HFF-Myc (cell line): ENCODE data around the gene CST9.

Experiments
- DNase-seq: peaks from one replicate; pipeline ENCODE4 v3.0.0-alpha.2; 2011; ENCODE audit warnings: low read depth; ENCODE audit errors: extremely low read depth
- H3K4me3 ChIP-seq: replicated peaks from 2 replicates; pipeline ENCODE4 v1.5.1; 2011; ENCODE audit warnings: low read depth, mild to moderate bottlenecking, control low read depth, low read length
- TF ChIP-seq, protein P1 (sequence below): IDR thresholded peaks from 2 replicates; pipeline ENCODE4 v1.5.1; 2012; ENCODE audit warnings: mild to moderate bottlenecking, low read depth, low read length, control low read depth; ENCODE audit errors: missing control alignments

CST9 gene

DNA sequence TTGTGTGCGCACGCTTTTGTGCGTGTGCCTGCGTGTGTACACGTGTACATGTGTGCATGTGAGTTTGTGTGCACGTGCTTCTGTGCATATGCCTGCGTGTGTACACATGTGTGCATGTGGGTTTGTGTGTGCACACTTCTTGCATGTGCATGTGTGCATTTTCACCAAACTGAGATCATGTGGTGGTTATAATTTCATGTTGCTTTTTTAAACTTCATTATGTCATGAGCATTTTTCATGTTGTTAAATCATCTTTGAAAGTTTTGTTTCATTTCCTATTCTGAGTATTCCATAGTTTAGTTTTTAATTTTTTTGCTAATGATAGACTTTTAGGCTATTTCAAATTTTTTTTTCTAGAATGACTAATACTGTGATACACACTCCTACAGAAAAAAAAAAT, 38.4 kb upstream of the CST9 start:
- H3K4me3 ChIP-seq, result no peak overlapping the region
- no peak for DNase-seq
- TF ChIP-seq, protein P1, sequence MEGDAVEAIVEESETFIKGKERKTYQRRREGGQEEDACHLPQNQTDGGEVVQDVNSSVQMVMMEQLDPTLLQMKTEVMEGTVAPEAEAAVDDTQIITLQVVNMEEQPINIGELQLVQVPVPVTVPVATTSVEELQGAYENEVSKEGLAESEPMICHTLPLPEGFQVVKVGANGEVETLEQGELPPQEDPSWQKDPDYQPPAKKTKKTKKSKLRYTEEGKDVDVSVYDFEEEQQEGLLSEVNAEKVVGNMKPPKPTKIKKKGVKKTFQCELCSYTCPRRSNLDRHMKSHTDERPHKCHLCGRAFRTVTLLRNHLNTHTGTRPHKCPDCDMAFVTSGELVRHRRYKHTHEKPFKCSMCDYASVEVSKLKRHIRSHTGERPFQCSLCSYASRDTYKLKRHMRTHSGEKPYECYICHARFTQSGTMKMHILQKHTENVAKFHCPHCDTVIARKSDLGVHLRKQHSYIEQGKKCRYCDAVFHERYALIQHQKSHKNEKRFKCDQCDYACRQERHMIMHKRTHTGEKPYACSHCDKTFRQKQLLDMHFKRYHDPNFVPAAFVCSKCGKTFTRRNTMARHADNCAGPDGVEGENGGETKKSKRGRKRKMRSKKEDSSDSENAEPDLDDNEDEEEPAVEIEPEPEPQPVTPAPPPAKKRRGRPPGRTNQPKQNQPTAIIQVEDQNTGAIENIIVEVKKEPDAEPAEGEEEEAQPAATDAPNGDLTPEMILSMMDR, result no peak

DNA sequence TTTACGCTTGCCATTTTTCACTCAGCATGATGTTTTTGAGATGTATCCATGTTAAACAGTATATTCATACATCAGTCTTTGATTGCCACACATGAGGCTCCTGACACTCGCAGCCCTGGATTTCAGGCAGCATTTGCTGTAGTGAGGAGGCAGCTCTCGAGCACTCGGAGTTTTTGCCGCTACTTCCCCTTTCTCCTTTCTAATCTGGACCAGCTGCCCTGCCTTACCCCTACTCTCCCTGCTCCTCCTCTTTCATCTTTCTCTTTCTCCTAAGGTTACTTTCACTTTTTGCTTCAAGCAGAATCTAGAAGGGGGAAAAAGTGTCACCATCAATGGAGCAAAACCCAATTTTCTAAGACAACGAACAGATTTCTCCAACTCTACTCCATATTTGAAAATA, 37.9 kb upstream of the CST9 start:
- no peak for DNase-seq
- no peak overlapping the region for H3K4me3 ChIP-seq
- TF ChIP-seq, protein P1, result no peak

DNA sequence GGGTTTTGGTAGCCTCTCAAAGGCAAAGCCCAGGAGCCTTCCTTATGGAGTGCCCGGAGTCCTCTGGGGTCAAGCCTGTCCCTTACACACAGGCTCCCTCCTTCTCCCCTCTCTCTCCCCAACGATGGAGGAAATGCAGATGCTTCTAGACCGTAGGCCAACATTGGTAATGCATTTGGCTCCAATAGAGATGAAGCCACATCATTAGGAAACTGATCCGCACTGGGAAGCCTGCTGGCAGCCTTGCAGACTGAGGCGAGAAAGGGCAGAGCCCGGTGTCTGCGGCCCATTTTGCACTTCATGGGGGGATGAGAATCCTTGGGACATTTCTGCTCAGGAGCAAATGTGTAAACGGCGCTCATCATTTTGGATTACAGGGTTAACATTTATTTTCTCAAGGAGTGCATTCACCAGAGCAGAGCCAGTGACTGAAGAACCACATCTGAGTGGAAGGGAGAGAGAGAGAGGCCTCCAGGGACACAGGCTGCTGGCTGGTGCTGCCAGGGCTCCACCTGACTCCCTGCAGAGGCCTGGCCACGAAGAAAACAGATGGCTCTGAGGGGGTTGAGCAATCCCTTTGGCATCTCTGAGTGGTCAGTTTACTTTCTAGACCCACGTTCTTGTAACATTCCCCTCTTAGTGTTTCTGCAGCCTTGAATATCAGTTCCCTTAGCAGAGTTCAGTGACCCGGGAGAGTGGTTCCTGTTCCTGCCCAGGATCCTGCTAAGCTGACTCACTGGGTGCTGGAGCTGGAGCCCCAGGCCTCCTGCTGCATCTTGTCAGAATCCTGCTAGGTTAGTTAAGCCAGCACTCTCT, 36.4 kb upstream of the CST9 start:
- TF ChIP-seq, protein P1, result no peak
- no peak overlapping the region for H3K4me3 ChIP-seq
- peak; percentile 39 for DNase-seq

DNA sequence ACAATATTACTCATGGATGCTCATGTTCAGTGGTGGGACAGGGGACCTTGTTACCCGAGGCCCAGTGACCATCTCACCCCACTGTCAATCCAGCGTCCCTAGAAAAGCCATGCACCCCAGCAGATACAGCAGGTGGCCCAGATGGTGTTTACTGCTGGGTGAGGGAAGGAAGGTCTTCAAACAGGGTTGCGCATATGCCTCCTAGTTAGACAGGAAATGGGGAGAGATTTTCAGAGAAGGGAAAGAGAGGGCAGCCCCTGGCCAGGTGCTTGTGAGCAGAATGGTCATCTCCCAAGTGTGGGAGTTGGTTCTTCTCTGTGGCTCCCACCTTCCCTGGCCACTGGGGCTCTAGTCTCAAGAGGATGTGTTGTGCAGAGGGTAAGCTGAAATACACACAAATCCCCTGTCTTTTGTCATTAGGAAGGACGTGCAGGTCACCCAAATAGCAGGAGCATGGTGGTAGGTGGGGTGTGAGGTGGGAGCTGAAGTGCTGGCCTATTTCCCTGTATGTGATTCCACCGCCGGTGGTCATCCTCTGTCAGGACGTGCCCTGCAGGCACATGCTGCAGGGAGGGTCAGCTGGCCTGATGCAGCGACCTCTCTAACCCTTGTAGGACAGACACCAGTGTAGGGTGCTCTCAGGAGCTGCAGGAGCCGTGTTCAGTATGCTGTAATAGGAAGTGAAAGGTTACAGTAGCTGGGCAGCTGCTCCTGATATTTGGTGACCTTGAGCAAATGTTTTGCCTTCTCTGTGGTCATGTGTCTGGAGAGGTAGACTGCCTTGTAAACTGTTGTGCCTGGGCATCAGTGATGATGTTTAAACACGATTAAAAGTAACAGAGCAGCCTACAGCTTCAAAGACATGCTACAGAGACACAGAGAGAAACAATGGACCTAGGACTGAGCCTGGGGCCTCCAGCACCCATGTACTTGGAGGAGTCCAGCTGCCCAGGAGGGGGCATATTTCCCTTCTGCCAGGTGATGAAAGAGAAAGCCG, 35.3 kb upstream of the CST9 start:
- no peak overlapping the region for H3K4me3 ChIP-seq
- DNase-seq, result no peak
- TF ChIP-seq, protein P1, result no peak

DNA sequence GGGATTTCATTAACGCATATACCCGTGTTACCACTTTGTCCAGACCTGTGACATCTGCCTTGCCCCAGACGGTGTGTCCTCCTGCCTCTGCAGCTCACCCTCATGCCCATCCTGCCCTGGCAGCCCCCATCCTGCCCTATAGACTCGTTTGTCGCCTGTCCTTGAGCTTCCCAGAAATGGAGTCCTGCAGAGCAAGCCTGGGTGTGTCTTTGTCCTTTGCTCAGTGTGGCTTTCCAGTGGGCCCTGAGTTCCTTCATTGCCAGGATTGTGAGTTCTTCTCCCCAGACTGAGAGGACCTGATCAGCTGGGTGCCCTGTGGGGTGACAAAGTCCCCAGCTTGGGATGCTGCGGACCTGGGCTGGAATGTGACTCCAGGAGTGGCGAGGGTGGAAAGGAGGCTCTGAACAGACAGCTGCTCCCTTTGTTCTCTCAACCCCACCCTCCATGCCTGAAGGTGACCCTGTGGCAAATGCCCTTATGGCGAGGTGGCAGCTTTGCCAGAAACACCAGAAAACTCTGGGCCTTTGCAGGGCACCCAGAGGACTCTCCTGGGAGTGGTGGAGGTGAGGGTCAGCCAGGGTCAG, 34.4 kb upstream of the CST9 start:
- no peak overlapping the region for H3K4me3 ChIP-seq
- TF ChIP-seq, protein P1, result no peak
- DNase-seq, result no peak

DNA sequence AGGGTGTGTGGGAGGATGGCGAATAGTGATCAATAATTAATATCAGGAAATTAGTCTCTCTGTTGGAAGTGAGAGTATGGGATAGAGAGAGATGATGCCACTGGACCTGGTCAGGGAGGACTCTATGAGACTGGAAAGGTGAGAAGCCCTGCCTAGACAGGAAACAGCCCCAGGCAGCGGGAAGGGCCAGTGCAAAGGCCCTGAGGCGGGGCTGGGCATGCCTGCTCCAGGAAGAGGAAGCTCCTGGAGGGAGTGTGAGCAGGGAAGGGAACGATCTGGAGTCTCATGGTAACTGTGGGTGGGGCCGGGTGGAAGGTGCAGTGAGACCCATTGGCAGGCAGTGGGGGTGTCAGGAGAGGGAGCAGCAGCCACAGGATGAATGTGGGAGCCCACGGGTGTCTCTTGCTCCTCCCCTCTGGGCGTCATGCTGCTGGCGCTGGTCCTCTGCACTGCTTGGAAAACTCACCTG, 33.8 kb upstream of the CST9 start:
- no peak for DNase-seq
- H3K4me3 ChIP-seq, result no peak overlapping the region
- TF ChIP-seq, protein P1, result no peak
